GM19452 (cell line): ENCODE measurements around the gene S100A11.

Source experiments
- ATAC-seq: cut with Tn5 transposase; IDR thresholded peaks from one replicate; pipeline ENCODE4 v1.9.1; 2021; ENCODE audit not compliant: unreplicated experiment

The S100A11 gene

DNA sequence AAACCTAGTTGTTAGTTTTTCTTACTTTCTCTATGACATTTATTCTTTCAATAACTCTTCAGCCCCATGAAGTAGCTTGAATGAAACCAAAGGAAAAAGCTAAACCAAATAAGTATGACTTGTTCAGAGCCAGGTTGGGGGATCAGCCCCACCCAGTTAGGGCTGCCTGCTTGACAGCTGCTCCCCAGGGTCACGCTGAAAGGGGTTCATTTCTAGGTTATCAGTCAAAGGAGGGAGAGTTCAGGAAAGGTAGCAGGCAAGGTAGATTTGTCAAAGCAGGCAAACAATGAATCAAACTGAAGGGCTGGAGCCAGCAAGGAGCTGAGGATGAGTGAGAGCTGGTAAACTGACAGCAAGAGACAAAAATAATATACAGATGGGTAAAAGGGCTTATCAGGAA is 3.1 kb upstream of the S100A11 start:
- ATAC-seq, result no peak

- no peak for ATAC-seq
These were observed 2.7 kb upstream of the S100A11 start for GRCh38 chr1:152039461-152039860.

- no peak for ATAC-seq
These were observed 2.1 kb upstream of the S100A11 start for GRCh38 chr1:152038871-152039270.

DNA sequence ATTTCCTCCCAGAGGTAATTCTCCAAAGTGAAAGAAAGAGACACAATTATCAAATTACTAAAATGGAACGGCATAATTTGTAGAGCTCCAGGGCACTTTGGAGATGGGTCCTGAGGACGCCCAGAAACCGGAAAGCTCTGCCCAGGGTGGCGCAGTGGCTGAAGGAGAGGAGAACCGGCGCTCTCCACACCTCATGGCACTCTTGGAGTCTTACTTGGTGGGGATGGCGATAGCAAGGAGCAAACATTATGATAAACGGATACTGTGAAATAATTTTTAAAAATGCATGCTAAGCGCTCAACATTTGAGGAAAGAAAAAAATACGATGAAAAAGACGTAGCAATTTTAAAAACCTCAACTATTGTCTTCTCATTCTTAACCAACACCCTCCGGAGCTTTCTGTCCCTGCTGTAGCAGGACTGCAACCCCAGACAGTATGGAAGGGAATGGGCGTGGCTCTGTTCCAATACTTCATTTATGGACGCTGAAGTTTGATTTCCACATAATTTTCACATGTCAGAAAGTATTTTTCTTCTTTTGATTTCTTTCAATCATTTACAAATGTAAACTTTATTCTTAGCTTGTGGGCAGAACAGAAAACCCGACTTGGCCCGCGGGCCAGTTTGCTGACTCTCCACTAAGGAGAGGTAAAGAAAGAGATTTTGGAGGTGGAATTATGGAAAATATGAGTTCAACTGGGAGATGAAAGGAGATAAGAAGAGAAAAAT is 1.1 kb downstream of the S100A11 start:
- no peak for ATAC-seq

- peak; percentile 46 for ATAC-seq
These were observed 1.9 kb downstream of the S100A11 start for GRCh38 chr1:152034654-152035538.

DNA sequence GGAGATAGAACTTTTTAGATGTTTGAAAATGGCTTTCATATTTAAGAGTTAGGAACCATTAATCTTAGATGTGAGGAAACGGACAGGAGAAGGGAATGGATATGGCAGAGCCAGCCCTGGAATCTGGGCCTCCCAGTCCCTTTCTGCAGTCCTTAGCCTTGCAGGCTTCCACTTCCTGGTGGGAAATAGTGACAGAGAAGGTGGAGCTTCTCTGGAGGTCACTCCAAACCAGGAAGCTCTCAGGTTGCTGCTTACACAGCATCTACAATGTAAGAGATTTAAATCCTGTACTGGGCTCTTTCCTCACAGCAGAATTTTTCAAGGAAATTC is 2.5 kb downstream of the S100A11 start:
- ATAC-seq, result peak; percentile 11

DNA sequence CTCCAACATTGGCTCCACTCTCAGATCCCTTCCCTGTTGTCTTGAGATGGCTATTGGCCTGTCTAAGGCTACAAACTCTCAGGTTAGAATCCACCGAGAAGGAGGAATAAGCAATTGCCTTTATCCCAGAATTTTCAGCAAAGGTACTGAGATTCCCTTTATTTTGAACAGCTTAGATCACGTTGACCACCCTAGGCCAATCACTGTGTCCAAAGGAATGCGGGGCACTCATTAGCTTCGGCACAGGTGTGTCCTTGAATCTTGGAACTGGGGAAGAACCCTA is 6.9 kb downstream of the S100A11 start:
- ATAC-seq, result no peak

DNA sequence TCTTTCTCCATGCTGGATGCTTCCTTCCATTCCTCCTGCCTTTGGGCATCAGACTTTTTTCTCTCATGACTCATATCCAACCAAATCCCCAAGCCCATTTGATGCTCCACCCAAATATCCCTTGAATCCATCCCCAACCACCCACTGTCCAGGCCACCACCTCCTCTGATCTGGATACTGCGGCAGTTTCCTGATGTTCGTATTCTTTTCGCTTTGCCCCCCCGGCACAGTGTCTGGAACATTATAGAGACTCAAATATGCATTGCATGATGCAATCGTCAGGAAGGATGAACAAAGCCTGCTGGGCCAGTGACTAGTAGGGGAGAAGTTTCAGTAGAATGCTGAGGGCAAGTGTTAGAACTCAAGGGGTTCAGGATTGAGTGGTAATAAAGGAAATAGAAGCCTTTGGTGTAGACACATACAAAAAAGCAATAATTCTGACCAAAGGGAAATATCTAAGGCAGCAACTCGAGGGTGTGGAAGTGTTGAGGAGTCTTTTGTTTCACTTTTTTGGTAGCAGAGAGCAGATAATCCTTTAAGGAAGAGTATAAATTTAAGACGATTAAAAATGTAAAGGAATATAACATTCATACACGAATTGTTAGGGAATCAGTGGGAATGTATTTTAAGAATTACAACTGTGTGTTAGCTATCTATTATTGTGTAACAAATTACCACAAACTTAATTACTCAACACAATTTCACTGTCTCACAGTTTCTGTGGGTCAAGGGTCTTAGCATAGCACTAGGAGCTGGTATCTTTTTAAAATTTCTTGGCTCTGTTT is 7.5 kb downstream of the S100A11 start:
- no peak for ATAC-seq

DNA sequence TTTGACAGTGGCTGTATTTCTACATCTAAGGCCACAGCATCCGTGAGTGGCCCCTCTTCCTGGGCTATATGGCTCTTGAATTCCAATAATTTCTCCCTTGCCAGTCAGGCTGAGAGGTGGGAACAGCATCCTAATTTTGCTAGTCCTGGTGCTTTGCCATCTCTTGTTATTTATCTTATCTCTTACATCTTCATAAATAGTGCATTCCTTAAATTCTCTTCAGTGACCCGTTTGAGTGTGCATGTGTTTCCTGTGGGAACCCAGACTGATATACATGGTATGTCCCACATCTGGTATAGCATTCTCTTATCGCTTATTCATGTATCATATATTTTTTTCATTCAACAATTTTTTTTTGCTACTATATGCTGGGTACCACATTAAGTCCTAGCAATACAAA is 9.9 kb downstream of the S100A11 start:
- ATAC-seq, result no peak

GRCh38 chr1:152024223-152024622 is 12.6 kb downstream of the S100A11 start:
- ATAC-seq, result no peak

GRCh38 chr1:152023221-152023620 is 13.6 kb downstream of the S100A11 start:
- ATAC-seq, result no peak

- ATAC-seq, result no peak
These were observed 14.3 kb downstream of the S100A11 start for GRCh38 chr1:152022474-152022873.

DNA sequence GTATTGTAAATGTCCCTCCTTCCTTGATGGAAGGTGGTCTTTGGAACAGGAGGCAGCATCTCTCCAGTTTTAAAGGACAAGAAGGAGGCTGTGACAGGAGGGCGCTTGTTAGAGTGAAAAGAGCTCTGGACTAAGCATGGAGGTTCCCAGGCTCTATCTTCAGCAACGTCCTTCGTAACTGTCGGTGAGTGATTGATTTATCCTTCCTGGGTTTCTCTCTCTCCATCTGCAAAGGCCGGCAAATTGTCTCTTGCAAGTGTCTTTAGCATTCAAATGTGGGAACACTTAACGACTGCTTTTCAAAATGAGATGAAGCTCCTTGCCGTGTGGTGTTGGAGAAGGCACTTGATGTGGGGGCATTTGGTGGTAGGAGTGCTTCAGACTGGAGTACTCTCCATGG is 15.2 kb downstream of the S100A11 start:
- no peak for ATAC-seq

DNA sequence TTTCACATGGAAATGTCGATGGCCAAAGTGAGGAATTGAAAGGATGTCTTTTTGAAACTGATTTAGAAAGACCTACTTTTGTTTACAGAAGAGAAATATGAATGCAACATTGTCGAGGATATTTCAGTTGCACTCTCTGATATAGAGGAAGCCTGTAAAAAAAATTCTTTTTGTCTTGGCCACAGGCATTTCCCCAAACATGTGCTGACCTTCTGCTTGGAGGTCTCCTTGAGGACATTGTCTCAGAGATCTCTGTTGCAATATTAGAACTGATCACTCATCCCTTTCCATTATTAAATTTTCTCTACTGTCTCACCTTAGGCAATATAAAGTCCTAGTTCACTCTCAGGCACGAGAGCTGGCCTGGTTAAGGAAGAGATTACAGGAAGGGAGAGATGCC is 16.0 kb downstream of the S100A11 start:
- no peak for ATAC-seq

DNA sequence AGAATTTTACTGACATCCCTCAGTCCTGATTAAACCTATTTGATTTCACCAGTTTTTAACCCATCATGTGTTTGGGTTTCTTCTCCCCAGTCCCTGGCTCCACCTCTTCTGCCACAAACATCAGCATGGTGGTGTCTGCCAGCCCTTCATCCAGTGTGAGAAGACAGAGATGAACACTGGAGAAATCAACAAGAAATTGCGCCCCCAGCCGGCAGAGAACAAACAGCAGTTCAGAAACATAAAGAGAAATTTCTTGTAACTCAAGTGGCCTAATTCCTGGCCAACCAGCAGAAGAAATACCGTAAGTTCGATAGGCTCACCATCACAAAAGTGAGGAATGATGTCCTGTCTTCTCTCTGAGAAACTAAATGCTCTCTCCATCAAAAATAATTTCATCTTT is 18.3 kb downstream of the S100A11 start:
- ATAC-seq, result no peak

- ATAC-seq, result no peak
These were observed 21.0 kb downstream of the S100A11 start for GRCh38 chr1:152015766-152016165.

DNA sequence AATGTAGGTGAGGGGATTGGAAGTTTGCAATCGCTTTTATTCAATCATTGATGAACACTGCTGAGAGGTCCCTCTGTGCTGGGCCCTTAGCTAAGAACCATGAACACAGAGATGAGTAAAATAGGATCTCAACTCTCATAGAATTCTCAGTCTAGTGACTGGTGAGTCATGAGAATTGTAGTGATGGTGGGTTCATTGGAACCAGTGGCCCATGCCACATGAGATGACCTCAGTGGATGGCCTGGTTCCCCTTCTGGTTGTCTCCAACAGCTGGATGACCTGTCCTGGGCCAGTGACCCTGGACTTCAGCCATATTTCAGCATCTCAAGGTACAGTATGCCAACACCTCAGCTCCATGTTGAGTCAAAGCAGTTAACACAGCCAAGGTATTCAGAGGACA is 21.9 kb downstream of the S100A11 start:
- ATAC-seq, result no peak

DNA sequence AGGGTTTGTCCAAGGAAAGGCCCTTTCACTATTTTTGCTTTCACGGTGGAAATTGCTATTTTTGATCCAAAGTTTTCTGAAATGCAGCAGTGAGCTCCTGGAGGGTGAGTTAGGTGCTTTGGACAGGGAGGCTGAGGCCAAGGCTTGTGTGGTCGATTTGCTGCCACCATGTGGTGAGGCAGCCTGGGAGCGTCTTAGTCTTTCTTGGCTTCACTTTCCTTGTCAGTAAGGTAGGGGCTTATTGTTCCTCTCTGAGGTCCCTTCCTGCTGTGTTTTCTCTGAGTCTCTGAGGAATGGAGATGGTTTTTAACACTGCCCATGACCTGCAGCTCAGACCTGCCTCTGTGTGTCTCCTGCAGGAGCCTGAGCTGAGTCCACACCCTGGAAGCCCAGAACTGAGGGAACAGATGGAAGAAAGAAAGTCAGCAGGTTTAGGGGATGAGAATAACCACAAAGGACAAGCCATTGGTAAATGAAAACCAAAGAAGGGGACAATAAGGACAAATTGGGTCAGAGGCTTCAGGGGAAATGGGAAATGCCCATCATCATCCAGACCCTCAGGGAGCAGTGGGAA is 23.1 kb downstream of the S100A11 start:
- ATAC-seq, result no peak

DNA sequence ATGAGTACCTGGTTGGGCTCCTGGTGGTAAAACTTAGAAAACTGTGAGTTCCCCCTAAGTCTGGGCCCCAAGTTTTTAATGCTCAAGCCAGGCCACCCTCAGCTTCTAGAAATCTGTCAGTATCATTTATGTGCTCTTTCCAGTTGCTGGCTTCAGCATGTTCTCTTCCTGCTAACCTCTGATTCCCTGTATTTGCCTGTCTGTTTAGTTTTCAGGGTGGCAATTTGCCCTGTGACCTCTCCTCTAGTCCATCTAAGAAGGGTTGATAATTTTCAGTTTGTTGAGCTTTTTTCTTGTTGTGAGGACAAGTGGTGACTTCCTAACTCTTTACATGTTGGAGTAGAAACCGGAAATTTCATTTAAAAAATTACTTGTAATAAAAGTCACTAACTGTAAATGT is 27.1 kb downstream of the S100A11 start:
- no peak for ATAC-seq

DNA sequence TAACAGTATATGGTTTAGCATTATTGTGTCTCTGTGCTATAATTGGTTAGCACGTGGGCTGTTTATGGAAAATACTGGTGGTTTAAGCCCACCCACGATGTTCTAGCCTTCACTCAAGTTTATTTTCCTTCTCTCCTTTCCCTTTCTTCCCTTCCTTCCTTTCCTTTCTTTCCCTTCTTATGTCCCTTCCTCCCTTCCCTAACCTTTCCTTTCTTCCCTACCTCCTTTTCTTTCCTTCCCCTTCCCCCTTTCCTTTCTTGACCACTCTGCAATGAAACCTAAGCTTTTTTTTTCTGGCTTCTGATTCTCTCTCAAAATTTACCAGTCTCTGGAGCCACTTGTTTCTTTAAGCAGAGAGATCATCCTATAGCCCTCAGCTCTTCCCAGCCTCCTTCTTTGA is 29.8 kb downstream of the S100A11 start:
- ATAC-seq, result no peak

- no peak for ATAC-seq
These were observed 31.4 kb downstream of the S100A11 start for GRCh38 chr1:152005360-152005912.
